VCaP (cell line): ENCODE results near the gene RPL39.
"Not testable (repeated sequence)": the region's sequence is repeated elsewhere in the genome, so short reads cannot be mapped to it uniquely, and the experiment has no call there.

Experiments used
- H3K27ac ChIP-seq: fragments of 450-650 bp; 2 replicates; pipeline ENCODE4 v1.5.1; 2017
- TF ChIP-seq, protein P1 (sequence below): fragments of 450-650 bp; conservative IDR thresholded peaks from 2 replicates; pipeline ENCODE4 v1.5.1; 2017; ENCODE audit warnings: mild to moderate bottlenecking, moderate library complexity

RPL39 gene

DNA sequence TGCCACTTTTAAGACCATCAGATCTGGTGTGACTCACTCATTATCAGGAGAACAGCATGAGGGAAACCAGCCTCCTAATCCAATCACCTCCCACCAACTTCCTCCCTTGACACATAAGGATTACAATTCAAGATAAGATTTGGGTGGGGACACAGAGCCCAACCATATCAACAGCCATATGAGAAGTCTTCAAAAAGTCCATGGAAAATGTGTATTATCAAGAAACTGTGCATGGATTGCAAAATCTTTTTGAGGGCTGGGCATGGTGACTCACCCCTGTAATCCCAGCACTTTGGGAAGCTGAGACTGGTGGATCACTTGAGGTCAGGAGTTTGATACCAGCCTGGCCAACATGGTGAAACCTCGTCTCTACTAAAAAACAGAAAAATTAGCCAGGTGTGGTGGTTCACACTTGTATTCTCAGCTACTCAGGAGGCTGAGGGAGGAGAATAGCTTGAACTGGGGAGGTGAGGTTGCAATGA, 17.8 kb upstream of the RPL39 start:
- TF ChIP-seq, protein P1, sequence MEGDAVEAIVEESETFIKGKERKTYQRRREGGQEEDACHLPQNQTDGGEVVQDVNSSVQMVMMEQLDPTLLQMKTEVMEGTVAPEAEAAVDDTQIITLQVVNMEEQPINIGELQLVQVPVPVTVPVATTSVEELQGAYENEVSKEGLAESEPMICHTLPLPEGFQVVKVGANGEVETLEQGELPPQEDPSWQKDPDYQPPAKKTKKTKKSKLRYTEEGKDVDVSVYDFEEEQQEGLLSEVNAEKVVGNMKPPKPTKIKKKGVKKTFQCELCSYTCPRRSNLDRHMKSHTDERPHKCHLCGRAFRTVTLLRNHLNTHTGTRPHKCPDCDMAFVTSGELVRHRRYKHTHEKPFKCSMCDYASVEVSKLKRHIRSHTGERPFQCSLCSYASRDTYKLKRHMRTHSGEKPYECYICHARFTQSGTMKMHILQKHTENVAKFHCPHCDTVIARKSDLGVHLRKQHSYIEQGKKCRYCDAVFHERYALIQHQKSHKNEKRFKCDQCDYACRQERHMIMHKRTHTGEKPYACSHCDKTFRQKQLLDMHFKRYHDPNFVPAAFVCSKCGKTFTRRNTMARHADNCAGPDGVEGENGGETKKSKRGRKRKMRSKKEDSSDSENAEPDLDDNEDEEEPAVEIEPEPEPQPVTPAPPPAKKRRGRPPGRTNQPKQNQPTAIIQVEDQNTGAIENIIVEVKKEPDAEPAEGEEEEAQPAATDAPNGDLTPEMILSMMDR, result no peak

DNA sequence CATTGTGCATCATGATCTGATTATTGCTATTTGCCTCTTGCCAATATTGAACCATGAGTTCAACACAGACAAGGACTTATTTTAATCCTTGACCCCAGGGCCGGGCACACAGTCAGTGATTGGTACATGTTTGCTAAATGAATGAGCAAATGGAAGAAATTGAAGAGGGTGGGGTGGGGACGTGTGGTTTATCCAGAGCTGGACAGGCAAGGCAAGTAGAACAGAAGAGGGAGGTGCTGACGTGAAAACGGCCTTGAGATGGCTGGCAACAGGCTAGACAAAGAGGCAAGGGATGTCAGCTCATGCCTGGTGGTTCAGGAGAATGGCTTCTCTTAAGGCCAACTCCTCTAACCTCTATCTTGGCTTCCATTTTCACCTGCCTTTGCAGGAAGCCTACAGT, 17.0 kb upstream of the RPL39 start:
- H3K27ac ChIP-seq, result not testable (repeated sequence)

More for the DNA sequence above, 17.8 kb upstream of the RPL39 start:
- no peak overlapping the region for H3K27ac ChIP-seq

DNA sequence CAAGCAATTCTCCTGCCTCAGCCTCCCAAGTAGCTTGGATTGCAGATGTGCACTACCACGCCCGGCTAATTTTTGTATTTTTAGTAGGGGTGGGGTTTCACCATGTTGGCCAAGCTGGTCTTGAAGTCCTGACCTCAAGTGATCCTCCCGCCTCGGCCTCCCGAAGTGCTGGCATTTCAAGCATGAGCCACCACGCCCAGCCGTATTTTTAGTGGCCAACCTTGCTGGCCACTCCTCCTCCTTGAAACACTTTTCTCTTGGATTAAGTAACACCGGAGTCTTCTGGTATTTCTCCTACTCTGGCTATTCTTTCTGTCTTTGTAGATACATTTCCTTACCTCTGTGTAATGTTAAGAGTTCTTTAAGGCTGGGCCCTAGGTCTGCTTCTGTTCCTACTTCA, 11.1 kb upstream of the RPL39 start:
- no peak overlapping the region for H3K27ac ChIP-seq
- TF ChIP-seq, protein P1, result no peak

DNA sequence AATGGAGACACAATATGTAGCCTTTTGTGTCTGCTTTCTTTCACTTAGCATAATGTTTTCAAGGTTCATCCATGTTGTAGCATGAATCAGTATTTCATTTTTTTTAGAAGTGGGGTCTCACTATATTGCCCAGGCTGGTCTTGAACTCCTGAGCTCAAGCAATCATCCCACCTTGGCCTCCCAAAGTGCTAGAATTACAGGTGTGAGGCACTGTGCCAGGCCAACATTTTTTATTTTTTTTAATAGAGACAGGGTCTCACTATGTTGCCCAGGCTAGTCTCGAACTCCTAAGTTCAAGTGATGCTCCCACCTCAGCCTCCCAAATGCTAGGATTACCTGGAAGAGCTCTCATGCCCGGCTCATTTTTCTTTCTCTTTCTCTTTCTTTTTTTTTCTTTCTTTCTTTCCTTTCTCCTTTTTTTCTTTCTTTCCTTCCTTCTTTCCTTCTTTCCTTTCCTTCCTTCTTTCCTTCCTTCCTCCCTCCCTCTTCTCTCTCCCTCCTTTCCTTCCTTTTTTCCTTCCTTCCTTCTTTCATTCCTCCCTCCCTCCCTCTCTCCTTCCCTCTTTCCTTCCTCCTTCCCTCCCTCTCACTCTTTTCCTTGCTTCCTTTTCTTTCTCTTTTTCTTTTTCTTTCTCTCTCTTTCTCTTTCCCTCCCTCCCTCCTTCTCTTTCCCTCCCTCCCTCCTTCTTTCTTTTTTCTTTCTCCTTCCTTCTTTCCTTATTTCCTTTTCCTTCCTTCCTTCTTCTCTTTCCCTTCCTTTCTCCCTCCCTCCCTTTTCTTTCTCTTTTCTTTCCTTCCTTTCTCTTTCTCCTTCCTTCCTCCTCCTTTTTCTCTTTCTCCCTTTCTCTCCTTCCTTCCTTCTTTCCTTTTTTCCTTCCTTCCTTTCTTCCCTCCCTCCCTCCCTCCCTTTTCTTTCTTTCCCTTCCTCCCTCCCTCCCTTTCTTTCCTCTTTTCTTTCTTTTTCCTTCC, 10.1 kb upstream of the RPL39 start:
- H3K27ac ChIP-seq, result no peak overlapping the region
- TF ChIP-seq, protein P1, result no peak

DNA sequence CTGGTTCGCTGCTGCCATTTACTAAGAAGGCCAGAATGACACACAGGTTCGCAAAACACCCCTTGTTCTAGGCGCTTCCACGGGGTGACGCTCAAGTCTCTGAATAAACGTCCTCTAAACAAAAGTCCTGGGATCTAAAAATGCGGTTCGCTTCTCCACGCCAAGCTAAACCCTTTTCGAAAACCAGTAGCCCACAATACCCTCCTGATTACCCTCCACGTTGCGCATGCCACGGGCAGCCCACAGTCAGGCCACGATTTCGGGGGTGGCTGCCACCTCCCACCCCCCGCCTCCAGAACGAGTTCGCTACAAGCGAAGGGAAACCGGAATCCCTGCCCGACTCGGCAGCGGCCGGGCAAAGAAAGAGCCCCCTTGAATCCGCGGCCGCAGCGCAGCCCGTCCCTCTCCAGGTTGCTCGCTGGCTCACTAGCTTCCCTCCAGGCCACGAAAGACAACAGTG, 423 bp downstream of the RPL39 start:
- H3K27ac ChIP-seq, result peak overlapping the region; percentile 69
- TF ChIP-seq, protein P1, result no peak

DNA sequence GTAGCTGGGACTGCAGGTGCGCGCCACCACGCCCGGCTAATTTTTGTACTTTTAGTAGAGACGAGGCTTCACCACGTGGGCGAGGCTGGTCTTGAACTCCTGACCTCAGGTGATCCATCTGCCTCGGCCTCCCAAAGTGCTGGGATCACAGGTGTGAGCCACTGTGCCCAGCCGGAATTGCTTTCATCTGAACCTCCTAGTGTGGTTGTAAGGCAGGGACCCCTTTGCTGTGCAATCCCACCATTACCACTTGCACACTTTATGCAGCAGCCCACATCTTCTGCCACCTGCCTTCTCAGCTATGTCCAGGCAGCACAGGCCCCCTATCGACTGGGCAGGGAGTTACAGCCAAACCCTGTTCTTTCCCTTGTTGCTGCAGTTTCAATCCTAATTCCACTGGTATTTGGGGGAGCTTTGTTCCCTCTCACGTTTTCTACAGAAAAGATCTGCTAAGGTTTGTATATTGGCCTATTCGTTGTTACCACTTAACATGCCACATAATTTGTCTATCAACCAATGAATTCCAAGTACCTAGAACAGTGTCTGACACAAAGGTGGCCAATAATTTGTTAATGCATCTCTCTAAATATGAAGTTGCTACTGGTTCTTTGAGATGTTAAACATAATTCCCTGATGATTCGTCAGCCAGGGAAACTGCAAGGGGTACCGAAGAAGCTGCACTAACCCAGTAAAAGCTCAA, 6.5 kb downstream of the RPL39 start:
- H3K27ac ChIP-seq, result no peak overlapping the region
- TF ChIP-seq, protein P1, result peak; percentile 55

DNA sequence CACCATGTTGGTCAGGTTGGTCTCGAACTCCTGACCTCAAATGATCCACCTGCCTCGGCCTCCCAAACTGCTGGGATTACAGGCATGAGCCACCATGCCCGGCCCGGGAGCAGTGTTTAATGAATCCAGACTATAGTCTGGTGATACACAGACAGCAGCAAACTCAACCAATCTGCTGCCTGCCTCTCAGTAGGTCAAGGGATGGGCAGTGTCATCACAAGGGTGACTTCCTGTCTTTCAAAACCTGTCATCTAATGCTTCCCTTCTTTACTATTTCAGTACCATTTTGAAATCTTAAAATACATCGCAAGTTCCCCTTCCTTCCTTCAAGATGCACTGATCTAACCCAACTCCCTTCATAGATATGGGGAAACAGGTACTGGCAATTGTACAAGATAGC, 8.4 kb downstream of the RPL39 start:
- TF ChIP-seq, protein P1, result no peak
- no peak overlapping the region for H3K27ac ChIP-seq
